NOMO-1 (cell line): Measurements from ENCODE around the gene ARF1.

Source experiments
- DNase-seq, 2 experiments: peaks; one replicate each; lab custom pipeline; 2025; ENCODE audit not compliant: unreplicated experiment in 2 of 2; lab: John Stamatoyannopoulos, UW

The ARF1 gene

GRCh38 chr1:228144993-228145343, 62.5 kb downstream of the ARF1 start:
- DNase-seq: no peak

- DNase-seq: no peak
Observed at GRCh38 chr1:228145463-228146416, 63.2 kb downstream of the ARF1 start.

- no peak for DNase-seq
Observed at GRCh38 chr1:228146417-228147150, 64.1 kb downstream of the ARF1 start.

GRCh38 chr1:228147151-228147693, 64.7 kb downstream of the ARF1 start:
- DNase-seq: no peak

GRCh38 chr1:228147768-228148167, 65.3 kb downstream of the ARF1 start:
- no peak for DNase-seq

- DNase-seq: no peak
Observed at GRCh38 chr1:228148196-228148861, 65.8 kb downstream of the ARF1 start.
